ENCODE results near the gene USB1. TPM values are rescaled to one million over a fixed set of nuclear protein-coding genes. Genes with fewer than 3 reads are reported as not detected.

Gene USB1, protein sequence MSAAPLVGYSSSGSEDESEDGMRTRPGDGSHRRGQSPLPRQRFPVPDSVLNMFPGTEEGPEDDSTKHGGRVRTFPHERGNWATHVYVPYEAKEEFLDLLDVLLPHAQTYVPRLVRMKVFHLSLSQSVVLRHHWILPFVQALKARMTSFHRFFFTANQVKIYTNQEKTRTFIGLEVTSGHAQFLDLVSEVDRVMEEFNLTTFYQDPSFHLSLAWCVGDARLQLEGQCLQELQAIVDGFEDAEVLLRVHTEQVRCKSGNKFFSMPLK
- 32.1 TPM for total RNA-seq
- long read RNA-seq, transcript USB1-201 (7 exons, 2,282 nt) = major isoform, 108 of 143 reads
- long read RNA-seq, partial matches to known transcripts = 27 of 143 reads
- long read RNA-seq, other reads (novel, unspliced or antisense) = 5 of 143 reads

- DNase-seq (peak; percentile 93), ATAC-seq (ENCODE audit: poor library complexity) (peak; percentile 95)
- intact Hi-C loops (cut with DNase I) = loop anchor here (10.0 kb wide), 1 partner anchor 246 kb away; no protein-coding TSS in a partner anchor
Observed at GRCh38 chr16:58000706-58001676, at the start of gene USB1. TSS of gene USB1 (plus strand) at chr16:58001407. CDS start at chr16:58001484, 77 bp downstream.

GRCh38 chr16:57952909-57953308 is 48.3 kb upstream of the USB1 start:
- ATAC-seq (ENCODE audit: poor library complexity) (no peak), DNase-seq (no peak)
- intact Hi-C loops (cut with DNase I) = no loop called here

DNA sequence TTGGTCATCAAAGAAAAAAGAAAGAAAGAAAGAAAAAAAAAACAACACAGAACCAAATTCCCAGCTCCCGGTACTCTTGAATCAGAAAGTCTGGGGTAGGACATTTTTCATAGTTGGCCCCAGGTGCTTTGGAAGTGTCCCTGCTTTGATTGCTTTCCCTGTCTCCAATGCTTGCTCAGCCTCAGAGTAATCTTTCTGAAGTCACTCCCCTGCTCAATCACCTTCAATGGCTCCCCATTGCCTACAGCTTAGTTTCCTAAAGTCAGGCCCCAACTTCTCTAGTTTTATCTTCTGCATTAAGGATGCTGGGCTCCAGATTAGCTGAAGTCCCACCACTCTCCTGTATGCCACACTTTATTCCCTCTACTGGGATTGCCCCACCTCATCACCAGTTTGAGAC is 47.4 kb upstream of the USB1 start:
- DNase-seq = no peak
- no peak for ATAC-seq (ENCODE audit: poor library complexity)
- intact Hi-C loops (cut with DNase I) = no loop called here

DNA sequence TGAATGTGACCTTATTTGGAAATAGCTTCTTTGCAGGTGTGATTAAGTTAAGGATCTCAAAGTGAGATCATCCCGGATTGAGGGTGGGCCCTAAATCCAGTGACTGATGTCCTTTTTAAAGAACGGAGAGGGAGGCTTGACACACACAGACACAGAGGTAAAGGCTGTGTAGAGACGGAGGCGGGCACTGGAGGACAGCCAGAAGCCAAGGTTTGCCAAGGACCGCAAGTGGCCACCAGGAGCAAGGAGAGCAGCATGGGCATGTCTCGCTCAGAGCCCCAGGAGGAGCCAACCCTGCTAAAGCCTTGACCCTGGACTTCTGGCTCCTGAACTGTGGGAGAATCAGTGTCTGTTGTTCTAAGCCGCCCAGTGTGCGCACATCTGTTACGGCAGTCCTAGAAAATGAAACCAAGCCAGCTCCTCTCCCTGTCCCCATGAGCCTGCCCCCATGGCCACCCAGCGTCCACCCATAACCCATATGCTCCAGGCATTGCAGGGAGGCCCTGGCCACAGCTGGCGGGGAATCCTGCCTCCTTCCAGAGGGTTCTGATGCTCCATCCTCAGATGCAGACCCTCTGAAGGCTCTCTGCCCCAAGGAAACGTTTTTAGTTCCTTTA is 45.5 kb upstream of the USB1 start:
- intact Hi-C loops (cut with DNase I) = no loop called here
- ATAC-seq (ENCODE audit: poor library complexity) = peak; percentile 79

GRCh38 chr16:57956270-57956808 is 44.9 kb upstream of the USB1 start:
- ATAC-seq (ENCODE audit: poor library complexity) (no peak), DNase-seq (peak; percentile 7)
- intact Hi-C loops (cut with DNase I) = no loop called here

More for the DNA sequence above, 45.5 kb upstream of the USB1 start:
- peak; percentile 57 for DNase-seq

DNA sequence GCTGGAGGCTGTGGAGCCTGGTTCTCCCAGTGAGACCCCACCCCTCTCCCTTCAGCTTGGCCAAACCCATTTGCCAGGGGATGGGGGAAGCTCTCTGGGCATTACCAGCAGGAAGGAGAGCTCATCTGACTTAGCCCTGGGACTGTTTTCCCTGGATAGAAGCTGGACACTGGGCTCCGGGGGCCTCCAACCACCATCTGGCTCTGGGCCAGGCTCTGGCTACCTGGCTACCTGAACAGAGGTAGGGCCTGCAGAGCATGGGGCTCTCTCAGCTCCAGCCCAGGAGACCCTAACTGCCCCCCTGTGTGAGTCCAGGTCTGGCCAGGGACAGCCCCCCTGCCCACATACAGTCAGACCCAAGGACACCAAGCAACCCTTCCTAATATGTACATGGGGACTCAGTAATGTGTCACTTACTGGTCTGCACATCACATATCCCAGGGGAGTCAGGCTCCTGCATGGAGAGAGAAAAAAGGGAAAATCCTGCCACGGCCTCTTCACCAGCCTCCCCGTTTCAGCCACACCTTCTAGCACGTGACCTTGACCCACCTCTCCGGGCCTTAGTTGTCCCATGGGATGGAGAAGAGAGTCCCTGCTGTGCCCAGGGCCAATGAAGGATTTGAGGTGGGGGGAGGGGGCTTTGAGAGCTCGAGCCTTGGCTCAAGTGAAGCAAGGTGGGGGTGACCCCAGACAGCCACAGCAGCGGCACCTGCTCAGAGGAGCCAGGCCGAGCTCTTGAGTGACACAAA is 44.1 kb upstream of the USB1 start:
- peak; percentile 30 for DNase-seq
- intact Hi-C loops (cut with DNase I) = no loop called here

DNA sequence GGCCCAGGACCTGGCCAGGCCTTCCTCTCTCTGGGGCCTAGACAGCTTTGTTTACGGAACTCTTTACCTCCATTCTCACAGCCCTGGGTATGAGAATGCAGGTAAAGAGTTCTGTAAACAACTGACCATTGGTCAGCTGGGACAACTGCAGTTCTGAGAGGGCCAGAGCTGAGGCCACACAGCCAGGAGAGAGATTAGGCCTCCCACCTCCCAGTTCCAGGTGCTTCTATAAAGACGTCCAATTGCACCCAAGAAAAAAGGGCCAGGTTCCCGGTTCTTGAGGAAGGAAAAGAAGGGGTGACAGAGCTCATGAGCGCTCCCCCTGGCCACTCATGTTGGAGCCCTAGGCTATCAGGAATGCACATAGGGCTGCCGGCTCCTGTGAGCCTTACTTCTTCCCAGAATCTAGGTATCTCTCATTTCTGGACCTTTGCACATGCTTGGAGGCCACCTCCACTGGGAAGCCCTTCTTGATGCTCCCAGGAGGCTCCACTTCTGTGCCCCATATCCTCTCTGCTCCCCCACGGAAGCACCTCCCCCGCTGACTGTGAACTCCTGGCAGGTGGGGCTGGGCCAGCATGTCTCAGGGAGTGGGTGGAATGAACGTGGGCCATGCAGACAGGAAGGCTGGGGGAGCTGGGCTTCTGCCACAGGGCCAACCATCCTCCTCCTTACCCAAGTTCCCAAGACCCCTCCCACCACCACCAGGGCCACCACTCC is 43.4 kb upstream of the USB1 start:
- no peak for DNase-seq
- intact Hi-C loops (cut with DNase I) = no loop called here
- ATAC-seq (ENCODE audit: poor library complexity) = no peak

More for the DNA sequence above, 44.1 kb upstream of the USB1 start:
- no peak for ATAC-seq (ENCODE audit: poor library complexity)

DNA sequence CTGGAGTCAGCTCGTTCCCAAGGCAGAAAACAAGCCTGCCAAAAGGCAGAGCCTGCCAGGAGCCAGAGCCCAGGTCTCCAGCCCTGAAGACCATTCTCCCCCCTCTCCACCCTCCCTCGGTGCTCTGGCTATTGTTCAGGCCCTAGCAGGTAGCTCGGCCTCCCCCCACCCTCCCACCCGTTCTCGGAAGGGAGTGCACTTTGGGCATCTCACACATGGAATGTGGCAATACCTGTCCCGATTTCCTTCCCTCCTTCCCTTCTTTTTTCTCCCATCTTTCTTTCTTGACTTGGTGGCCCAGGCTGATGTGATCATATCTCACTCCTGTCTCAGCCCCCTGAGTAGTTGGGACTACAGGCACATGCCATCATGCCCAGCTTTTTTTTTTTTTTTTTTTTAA is 42.7 kb upstream of the USB1 start:
- DNase-seq (no peak), ATAC-seq (ENCODE audit: poor library complexity) (no peak)
- intact Hi-C loops (cut with DNase I) = no loop called here

GRCh38 chr16:57959121-57959520 is 42.1 kb upstream of the USB1 start:
- ATAC-seq (ENCODE audit: poor library complexity) (no peak), DNase-seq (no peak)
- intact Hi-C loops (cut with DNase I) = no loop called here

- ATAC-seq (ENCODE audit: poor library complexity) (no peak), DNase-seq (no peak)
- intact Hi-C loops (cut with DNase I) = no loop called here
Observed at GRCh38 chr16:57959804-57960203, 41.4 kb upstream of the USB1 start.

- intact Hi-C loops (cut with DNase I) = no loop called here
- DNase-seq (no peak), ATAC-seq (ENCODE audit: poor library complexity) (no peak)
Observed at GRCh38 chr16:57960310-57960709, 40.9 kb upstream of the USB1 start.

- DNase-seq = no peak
- no peak for ATAC-seq (ENCODE audit: poor library complexity)
- intact Hi-C loops (cut with DNase I) = no loop called here
Observed at GRCh38 chr16:57960826-57961472, 40.3 kb upstream of the USB1 start.

GRCh38 chr16:57961538-57961937 is 39.7 kb upstream of the USB1 start:
- intact Hi-C loops (cut with DNase I) = no loop called here
- DNase-seq (no peak), ATAC-seq (ENCODE audit: poor library complexity) (no peak)

DNA sequence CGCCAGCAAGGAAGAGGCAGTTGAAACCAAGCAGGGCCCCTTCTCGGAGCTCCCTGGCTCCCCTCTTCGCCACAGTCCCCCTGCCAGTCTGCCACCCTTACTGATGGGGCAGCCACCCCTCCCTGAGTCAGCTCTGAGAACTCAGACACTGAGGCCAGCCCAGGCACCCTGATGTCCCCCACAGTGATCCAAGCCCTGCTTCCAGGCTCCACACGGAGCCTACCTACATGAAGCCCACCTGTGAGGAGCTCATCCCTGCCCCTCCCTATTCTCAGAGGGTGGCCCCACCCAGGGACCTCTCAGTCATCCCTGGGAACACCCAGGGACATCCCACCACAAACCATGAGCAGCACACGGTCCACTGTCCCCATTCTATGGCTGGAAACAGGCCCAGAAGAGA is 39.2 kb upstream of the USB1 start:
- ATAC-seq (ENCODE audit: poor library complexity) (no peak), DNase-seq (no peak)
- intact Hi-C loops (cut with DNase I) = no loop called here

- intact Hi-C loops (cut with DNase I) = no loop called here
- ATAC-seq (ENCODE audit: poor library complexity) (no peak), DNase-seq (no peak)
Observed at GRCh38 chr16:57962756-57963155, 38.5 kb upstream of the USB1 start.

DNA sequence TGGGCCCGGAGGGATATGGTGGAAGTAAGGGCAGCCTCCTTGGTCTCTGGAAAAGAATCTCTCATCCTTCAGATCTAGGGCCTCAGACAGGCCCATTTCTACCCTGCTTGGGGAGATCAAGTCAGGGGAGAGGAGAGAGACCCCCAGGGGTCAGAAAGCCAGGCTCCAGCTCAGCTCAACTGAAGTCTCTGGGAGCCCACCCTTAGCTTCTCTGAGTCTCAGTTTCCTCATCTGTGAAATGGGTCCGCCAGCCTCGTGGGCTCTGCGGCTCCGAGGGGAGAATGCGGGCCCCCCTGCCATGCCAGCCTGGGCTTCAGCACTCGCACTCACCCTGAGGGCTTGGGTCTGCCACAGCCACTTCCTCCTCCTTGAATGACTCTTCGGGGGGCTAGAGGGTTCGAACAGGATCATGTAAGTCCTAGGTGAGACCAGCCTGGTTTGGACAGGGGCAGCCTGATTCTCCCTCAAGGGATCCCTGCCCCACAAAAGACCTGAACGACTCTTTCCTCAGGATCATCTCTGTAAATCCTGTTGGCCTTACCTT is 37.0 kb upstream of the USB1 start:
- ATAC-seq (ENCODE audit: poor library complexity) = no peak
- intact Hi-C loops (cut with DNase I) = no loop called here
- no peak for DNase-seq

- no peak for DNase-seq
- intact Hi-C loops (cut with DNase I) = no loop called here
- ATAC-seq (ENCODE audit: poor library complexity) = no peak
Observed at GRCh38 chr16:57966204-57966771, 34.9 kb upstream of the USB1 start.
